Epithelial cell of proximal tubule (primary cell): ENCODE data around the gene UGT1A6. TPM values are rescaled to one million over a fixed set of nuclear protein-coding genes. Genes with fewer than 3 reads are reported as not detected.
"Not testable (repeated sequence)": the region's sequence is repeated elsewhere in the genome, so short reads cannot be mapped to it uniquely, and the experiment has no call there.

Source experiments
- DNase-seq: peaks from one replicate; pipeline ENCODE4 v3.0.0-alpha.2; 2011; ENCODE audit warnings: low read depth
- H3K4me3 ChIP-seq: 2 replicates; pipeline ENCODE4 v1.5.1; 2011; ENCODE audit warnings: low read depth, mild to moderate bottlenecking, low read length
- CTCF ChIP-seq: conservative IDR thresholded peaks from 2 replicates; pipeline ENCODE4 v1.5.1; 2012; ENCODE audit warnings: low read depth, mild to moderate bottlenecking, low read length
- total RNA-seq: library from RNA; depleted of rRNA; stranded (reverse); fragments of >200 nt; gene quantifications from 2 replicates; pipeline ENCODE4 v1.2.3, GENCODE V29; 2015

Gene UGT1A6
- total RNA-seq, 1 donor from 2014 or later = 0.52 TPM

- H3K4me3 ChIP-seq = no peak overlapping the region
- no peak for TF ChIP-seq CTCF
- no peak for DNase-seq
Measured at GRCh38 chr2:233713262-233713615, 20.5 kb downstream of the UGT1A6 start.

GRCh38 chr2:233714121-233714520 is 21.4 kb downstream of the UGT1A6 start:
- no peak for TF ChIP-seq CTCF
- H3K4me3 ChIP-seq = no peak overlapping the region
- DNase-seq = no peak

GRCh38 chr2:233718552-233718951 is 25.9 kb downstream of the UGT1A6 start, which contains the start of gene UGT1A4:
Gene UGT1A4 (plus strand): TSS chr2:233718736. CDS start chr2:233718821, 85 bp downstream.
- DNase-seq = no peak
- TF ChIP-seq CTCF = no peak

GRCh38 chr2:233728723-233729301 is 36.1 kb downstream of the UGT1A6 start, which contains the start of gene UGT1A3:
Gene UGT1A3 (plus strand): TSS chr2:233729042. CDS start chr2:233729127, 85 bp downstream.
- no peak for TF ChIP-seq CTCF
- no peak for DNase-seq
- H3K4me3 ChIP-seq = no peak within 1 kb of the TSS

More at GRCh38 chr2:233718552-233718951, 25.9 kb downstream of the UGT1A6 start, which contains the start of gene UGT1A4:
- no peak within 1 kb of the TSS for H3K4me3 ChIP-seq

GRCh38 chr2:233736868-233737653 is 44.4 kb downstream of the UGT1A6 start:
- not testable (repeated sequence) for DNase-seq, H3K4me3 ChIP-seq

GRCh38 chr2:233740870-233741269 is 48.2 kb downstream of the UGT1A6 start:
- no peak overlapping the region for H3K4me3 ChIP-seq
- no peak for DNase-seq
- no peak for TF ChIP-seq CTCF

- H3K4me3 ChIP-seq = no peak overlapping the region
- no peak for DNase-seq
- no peak for TF ChIP-seq CTCF
Measured at GRCh38 chr2:233743464-233744259, 51.0 kb downstream of the UGT1A6 start.
